ENCODE data around the gene COL27A1. TPM values are rescaled to one million over a fixed set of nuclear protein-coding genes. Genes with fewer than 3 reads are reported as not detected.

Gene COL27A1
- total RNA-seq, 1 experiment from 2014 or later: 20.1 TPM

GRCh38 chr9:114296338-114296737 is 141.0 kb downstream of the COL27A1 start:
- peaks cover 4% of the 10 kb centered on the region for H3K9me3 Mint-ChIP-seq (ENCODE audit: low read depth, unreplicated experiment)
- no peak for DNase-seq
- no peak overlapping the region for H3K4me3 Mint-ChIP-seq (ENCODE audit: low read depth, unreplicated experiment)
- intact Hi-C loops (cut with micrococcal nuclease; ENCODE audit: unreplicated experiment): no loop called here
- H3K27me3 Mint-ChIP-seq (ENCODE audit: unreplicated experiment): no peaks in the 10 kb centered on the region
- H3K36me3 Mint-ChIP-seq (ENCODE audit: insufficient read depth, unreplicated experiment): no peaks in the 10 kb centered on the region
- TF ChIP-seq CTCF (IDR thresholded peaks at IDR 0.05; ENCODE audit: unreplicated experiment): no peak
- no TSS peak for BruUV-seq (replicated peaks)
- no peak overlapping the region for H3K27ac Mint-ChIP-seq (ENCODE audit: unreplicated experiment)
- H3K4me1 Mint-ChIP-seq (ENCODE audit: low read depth, unreplicated experiment): no peaks in the 10 kb centered on the region
- CTCF ChIA-PET: no interaction called here

- H3K27ac Mint-ChIP-seq (ENCODE audit: unreplicated experiment): no peak overlapping the region
- no peaks in the 10 kb centered on the region for H3K4me1 Mint-ChIP-seq (ENCODE audit: low read depth, unreplicated experiment)
- no peaks in the 10 kb centered on the region for H3K36me3 Mint-ChIP-seq (ENCODE audit: insufficient read depth, unreplicated experiment)
- TF ChIP-seq CTCF (IDR thresholded peaks at IDR 0.05; ENCODE audit: unreplicated experiment): no peak
- CTCF ChIA-PET: no interaction called here
- H3K4me3 Mint-ChIP-seq (ENCODE audit: low read depth, unreplicated experiment): no peak overlapping the region
- peaks cover 4% of the 10 kb centered on the region for H3K9me3 Mint-ChIP-seq (ENCODE audit: low read depth, unreplicated experiment)
- DNase-seq: no peak
- intact Hi-C loops (cut with micrococcal nuclease; ENCODE audit: unreplicated experiment): no loop called here
- H3K27me3 Mint-ChIP-seq (ENCODE audit: unreplicated experiment): no peaks in the 10 kb centered on the region
- BruUV-seq (replicated peaks): no TSS peak
Observed at GRCh38 chr9:114299286-114300152, 144.2 kb downstream of the COL27A1 start.

- TF ChIP-seq CTCF (IDR thresholded peaks at IDR 0.05; ENCODE audit: unreplicated experiment): no peak
- Mint-ChIP-seq H3K36me3 (ENCODE audit: insufficient read depth, unreplicated experiment) (no peaks in the 10 kb centered on the region), H3K4me1 (ENCODE audit: low read depth, unreplicated experiment) (no peaks in the 10 kb centered on the region), H3K27me3 (ENCODE audit: unreplicated experiment) (no peaks in the 10 kb centered on the region), H3K4me3 (ENCODE audit: low read depth, unreplicated experiment) (no peak overlapping the region), H3K27ac (ENCODE audit: unreplicated experiment) (no peak overlapping the region), H3K9me3 (ENCODE audit: low read depth, unreplicated experiment) (no peaks in the 10 kb centered on the region)
- BruUV-seq (replicated peaks): no TSS peak
- CTCF ChIA-PET: no interaction called here
- intact Hi-C loops (cut with micrococcal nuclease; ENCODE audit: unreplicated experiment): no loop called here
- DNase-seq: no peak
Observed at GRCh38 chr9:114300153-114300845, 145.0 kb downstream of the COL27A1 start.

- H3K36me3 Mint-ChIP-seq (ENCODE audit: insufficient read depth, unreplicated experiment): no peaks in the 10 kb centered on the region
- intact Hi-C loops (cut with micrococcal nuclease; ENCODE audit: unreplicated experiment): no loop called here
- TF ChIP-seq CTCF (IDR thresholded peaks at IDR 0.05; ENCODE audit: unreplicated experiment): no peak
- CTCF ChIA-PET: no interaction called here
- no peaks in the 10 kb centered on the region for H3K27me3 Mint-ChIP-seq (ENCODE audit: unreplicated experiment)
- no peaks in the 10 kb centered on the region for H3K4me1 Mint-ChIP-seq (ENCODE audit: low read depth, unreplicated experiment)
- no peak overlapping the region for H3K4me3 Mint-ChIP-seq (ENCODE audit: low read depth, unreplicated experiment)
- no peaks in the 10 kb centered on the region for H3K9me3 Mint-ChIP-seq (ENCODE audit: low read depth, unreplicated experiment)
- no TSS peak for BruUV-seq (replicated peaks)
- H3K27ac Mint-ChIP-seq (ENCODE audit: unreplicated experiment): no peak overlapping the region
- no peak for DNase-seq
Observed at GRCh38 chr9:114300846-114301797, 145.8 kb downstream of the COL27A1 start.
